ENCODE results near the gene RBBP8. TPM values are rescaled to one million over a fixed set of nuclear protein-coding genes. Genes with fewer than 3 reads are reported as not detected.

The RBBP8 gene
- total RNA-seq, 1 experiment from 2014 or later = 48.4 TPM

DNA sequence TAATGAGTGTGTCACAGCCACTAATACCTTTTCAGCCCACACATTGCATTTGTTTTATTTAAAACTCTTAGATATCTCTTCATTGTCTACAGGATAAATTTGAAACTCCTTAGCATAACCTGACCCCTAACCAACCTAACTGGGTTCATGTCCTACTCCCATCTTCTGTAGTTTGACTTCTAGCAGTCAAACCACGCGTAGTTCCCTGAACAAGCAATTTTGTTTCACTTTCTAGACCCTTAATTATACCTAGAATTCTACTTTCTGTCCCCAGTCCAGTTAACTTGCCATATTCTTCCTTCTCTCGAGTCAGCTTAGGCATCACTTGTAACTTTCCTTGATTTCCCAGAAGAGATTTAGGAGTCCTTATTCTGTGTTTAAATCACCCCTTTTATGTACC lies 55.1 kb downstream of the RBBP8 start:
- no peak for DNase-seq (ENCODE audit: extremely low read depth, low read depth)

DNA sequence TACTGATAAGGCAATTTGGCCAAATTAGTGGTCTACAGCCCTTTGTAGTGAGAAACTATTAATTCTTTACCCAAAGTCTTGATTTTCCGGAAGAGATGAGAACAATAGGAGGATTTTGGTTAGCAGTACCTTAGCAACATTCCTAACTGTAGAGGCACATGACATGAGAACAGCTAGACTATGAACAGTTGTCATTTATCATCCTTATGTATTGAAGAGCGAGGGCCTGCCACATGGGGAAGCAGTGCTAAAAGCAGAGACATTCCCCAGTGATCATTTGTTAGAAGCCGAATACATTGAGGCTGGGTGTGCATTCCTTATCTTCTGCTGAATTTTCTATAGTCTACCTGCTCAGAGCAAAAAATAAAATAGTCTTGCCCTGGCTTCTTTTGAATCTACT lies 65.2 kb downstream of the RBBP8 start:
- DNase-seq (ENCODE audit: extremely low read depth, low read depth) = no peak

DNA sequence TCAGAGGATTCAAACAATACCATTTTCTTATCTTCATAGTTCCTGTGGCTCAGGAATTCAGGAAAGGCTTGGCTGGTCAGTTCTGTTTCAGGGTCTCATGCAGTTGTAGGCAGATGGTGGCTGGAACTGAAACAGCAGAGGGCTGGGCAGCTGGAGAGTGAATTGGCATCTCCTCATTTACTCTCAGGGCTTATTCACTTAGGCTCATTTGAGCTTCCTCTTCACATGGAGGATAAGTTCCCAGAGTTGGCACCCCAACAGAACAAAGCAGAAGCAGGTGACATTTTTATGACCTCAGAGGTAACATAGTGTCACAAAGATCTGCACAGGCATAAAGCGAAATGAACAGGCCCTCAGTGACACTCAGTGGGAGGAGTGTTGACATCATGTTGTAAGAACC lies 66.1 kb downstream of the RBBP8 start:
- DNase-seq (ENCODE audit: extremely low read depth, low read depth) = no peak

DNA sequence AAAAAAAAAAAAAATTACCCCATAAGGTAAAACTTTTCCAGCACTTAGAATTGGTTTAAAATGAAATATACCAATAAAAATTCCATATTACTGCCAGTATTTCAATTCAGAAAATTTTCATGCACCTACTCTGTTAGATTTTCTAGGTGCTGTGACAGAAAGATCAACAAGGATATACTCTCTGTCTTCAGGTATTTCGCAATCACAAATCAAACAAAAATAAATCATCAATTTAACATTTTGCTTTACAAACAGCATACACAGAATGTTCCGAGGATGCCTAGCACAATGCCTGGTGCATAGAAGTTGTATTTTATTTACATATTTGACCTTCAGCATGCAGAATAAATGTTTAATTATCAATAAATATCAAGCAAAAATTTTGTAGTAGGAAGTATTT lies 66.5 kb downstream of the RBBP8 start:
- DNase-seq (ENCODE audit: extremely low read depth, low read depth) = no peak

DNA sequence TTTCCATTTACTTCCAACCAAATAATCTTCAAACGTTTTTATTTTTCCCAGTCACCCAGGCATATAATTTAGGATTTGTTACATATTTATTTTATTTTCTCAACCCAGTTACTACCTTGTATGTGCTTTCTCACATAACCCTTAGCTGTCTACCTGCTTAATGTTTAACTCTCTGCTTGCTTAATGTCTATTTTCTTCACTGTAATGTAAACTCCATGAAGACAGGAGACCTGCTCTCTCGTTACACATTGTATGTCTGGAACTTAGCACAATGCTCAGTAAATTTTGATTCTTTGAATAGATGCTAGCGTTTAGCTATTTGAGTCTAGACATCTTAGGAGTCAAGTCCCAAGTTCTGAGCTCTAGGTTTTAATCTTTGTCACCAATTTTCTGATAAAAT lies 70.2 kb downstream of the RBBP8 start:
- no peak for DNase-seq (ENCODE audit: extremely low read depth, low read depth)

DNA sequence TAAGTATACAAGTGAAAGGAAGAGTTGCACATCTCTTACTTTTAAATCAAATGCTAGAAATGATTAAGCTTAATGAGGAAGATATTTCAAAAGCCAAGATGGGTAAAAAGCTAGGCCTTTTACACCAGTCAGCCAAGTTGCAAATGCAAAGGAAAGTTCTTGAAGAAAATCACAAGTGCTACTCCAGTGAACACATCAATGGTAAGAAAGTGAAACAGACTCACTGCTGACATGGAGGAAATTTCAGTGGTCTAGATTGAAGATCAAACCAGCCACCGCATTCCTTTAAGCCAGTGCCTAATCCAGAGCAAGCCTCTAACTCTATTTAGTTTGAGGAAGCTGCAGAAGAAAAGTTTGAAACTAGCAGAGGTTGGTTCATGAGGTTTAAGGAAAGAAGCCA lies 79.1 kb downstream of the RBBP8 start:
- no peak for DNase-seq (ENCODE audit: extremely low read depth, low read depth)

DNA sequence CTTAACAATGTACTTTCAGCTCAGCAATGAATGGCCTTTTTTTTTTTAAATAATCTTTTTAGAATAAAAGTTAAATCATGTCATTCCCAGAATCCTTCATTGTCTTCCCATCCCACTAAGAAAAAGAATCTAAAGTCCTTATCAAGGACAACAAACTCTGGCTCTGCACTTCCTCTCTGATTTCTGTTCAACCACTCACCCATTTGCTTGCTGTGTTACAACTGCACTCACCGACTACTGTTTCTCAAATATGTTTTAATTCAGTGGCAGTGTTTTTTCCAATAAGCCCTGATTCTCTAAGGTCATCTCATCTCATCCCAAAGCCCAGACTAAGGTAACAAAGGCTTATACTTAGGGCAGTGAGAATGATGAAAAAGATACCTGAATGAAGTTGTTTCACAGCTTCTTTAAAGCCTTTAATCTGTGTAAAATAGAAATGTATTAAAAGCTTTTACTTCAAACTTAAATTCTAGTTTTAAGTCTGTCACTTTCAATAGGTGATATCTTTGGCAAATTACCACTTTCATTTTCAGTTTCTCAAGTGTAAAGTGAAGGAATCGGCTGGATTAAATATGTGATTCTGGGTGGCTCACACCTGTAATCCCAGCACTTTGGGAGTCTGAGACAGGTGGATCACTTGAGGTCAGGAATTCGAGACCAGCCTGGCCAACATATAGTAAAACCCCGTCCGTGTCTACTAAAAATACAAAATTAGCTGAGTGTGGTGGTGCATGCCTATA lies 87.6 kb downstream of the RBBP8 start:
- no peak for DNase-seq (ENCODE audit: extremely low read depth, low read depth)

DNA sequence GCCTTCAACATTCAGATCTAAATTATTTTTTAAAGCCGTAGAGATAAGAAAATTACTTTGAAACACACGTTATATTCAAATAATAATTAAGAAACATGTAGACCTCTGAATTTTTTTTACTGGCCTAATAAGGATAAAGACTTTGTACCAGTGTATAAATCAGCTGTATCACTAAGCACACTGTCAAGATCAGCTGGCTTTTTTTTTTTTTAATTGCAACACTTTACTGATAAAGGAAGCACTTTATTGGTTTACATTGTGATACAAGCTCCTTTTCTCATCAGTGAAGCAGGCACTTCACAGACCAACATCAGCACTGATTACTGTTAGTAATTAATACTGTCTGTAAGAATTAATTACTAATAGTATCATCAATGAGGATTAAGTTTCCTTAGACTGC lies 88.5 kb downstream of the RBBP8 start:
- DNase-seq (ENCODE audit: extremely low read depth, low read depth) = no peak

DNA sequence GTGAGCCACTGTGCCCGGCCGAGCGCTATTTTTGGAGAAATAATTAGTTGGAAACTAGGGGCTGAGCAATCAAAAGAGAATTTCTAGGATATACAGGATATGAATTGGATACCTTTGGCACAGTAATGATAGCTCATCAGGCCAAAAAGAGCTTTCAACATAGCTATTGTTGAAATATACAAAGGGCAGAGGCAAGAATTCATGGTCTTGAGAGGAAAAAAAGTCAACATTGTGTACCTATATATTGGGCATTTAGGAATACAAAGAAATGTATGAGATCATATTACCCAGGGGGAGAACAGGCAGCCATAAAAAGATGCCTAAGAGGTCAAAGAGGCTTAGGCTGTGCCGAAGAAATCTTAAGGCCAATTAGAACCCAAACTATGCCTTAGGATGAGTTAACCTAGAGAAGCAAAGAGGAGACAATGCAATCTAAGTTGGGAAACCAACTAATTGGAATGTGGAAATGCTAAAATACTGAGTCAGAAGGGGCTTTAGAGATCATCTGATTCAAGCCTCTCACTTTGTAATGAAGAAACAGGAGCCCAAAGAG lies 99.0 kb downstream of the RBBP8 start:
- DNase-seq (ENCODE audit: extremely low read depth, low read depth) = no peak

DNA sequence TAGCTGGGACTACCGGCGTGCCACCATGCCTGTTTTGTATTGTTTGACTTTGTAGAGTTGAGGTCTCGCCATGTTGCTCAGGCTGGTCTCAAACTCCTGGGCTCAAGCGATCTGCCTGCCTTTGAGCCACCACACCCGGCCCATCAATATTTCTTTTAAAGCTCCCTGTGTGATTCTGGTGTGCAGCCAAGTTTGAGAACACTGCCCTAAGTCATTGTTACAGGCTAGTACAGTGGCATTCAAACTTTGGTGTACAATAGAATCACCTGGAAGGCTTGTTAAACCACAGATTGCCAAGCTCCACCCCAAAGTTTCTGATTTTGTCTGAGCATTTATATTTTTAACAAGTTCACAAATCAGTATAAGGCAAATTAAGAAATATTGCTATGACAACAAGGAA lies 99.9 kb downstream of the RBBP8 start:
- DNase-seq (ENCODE audit: extremely low read depth, low read depth) = no peak

DNA sequence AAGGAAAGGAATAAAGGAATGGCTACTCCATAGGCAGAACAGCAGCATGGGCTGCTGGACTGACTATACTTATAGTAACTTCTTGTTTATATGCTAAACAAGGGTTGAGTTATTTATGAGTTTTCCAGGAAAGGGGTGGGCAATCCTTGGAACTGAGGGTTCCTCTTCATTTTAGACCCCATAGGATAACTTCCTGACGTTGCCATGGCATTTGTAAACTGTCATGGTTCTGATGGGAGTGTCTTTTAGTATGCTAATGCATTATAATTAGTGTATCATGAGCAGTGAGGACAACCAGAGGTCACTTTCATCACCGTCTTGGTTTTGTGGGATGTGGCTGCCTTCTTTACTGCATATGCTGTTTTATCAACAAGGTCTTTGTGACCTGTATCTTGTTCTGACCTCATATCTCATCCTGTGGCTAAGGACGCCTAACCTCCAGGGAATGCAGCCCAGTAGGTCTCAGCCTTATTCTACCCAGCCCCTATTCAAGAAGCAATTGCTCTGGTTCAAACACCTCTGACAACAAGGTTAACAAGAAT lies 103.6 kb downstream of the RBBP8 start:
- DNase-seq (ENCODE audit: extremely low read depth, low read depth) = no peak

DNA sequence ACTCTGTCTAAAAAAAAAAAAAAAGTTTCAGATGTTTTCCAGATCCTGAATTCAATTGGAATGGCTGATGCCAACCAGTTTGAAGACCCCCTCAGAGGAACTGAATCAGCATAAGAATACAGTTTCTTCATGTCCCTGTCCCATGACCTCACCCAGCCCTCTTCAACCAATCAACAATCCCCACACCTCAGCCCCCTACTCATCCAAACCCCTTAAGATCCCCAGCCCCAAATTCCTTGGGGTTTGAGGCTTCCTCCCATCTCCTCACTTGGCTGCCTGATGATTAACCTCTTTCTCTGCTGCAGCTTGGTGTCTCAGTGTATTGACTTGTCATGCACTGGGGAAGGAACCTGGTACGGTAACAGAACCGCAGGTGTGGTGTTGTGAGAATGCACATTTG lies 104.5 kb downstream of the RBBP8 start:
- DNase-seq (ENCODE audit: extremely low read depth, low read depth) = no peak

DNA sequence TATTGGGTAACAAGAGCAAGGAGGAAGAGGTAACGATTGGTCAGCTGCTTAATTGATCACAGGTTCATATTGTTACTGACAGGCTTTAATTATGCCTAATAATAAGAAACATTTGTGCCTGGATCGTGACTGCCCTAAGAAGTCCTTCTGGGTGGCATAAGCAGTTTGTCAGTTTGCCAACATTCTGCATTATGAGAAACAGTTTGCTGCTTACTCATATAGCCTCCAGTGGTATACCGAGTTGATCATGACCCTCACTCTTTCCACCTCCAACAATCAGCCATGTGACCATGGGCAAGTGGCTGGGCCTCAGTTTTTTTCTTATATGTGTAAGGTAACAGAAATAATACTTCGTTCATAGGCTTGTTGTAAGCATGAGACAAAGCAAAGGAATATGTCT lies 105.6 kb downstream of the RBBP8 start:
- no peak for DNase-seq (ENCODE audit: extremely low read depth, low read depth)

DNA sequence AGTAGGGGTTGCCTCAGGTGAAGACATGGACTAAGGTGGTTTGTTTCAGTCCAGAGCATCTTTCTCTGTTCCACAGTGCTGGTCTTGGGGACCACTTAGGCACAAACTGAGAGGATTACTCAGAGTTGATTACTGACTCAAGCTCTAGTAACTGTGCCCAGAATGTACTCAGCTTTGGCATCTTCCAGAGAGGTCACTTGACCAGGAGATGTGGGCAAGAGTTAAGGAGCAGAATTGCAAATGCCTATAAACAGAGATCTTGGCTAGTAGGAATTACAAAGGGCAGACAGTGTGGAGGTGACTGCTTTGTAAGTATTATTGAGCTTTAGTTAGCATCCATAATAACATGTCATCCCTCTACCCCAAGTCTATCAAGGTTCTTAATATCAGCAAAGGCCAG lies 109.0 kb downstream of the RBBP8 start:
- DNase-seq (ENCODE audit: extremely low read depth, low read depth) = no peak

DNA sequence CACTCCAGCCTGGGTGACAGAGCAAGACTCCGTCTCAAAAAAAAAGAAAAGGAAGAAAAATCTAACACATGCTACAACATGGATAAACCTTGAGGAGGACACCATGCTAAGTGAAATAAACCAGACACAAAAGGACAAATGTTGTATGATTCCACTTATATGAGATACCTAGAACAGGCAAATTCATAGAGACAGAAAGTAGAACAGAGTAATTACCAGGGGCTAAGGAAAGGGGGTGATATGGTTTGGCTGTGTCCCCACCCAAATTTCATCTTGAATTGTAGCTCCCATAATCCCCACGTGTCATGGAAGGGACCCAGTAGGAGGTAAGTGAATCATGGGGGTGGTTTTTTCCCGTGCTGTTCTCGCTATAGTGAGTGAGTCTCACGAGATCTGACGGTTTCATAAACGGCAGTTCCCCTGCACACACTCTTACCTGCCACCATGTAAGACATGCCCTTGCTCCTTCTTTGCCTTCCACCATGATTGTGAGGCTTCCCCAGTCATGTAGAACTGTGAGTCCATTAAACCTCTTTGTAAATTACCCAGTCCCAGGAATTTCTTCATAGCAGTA lies 110.8 kb downstream of the RBBP8 start:
- no peak for DNase-seq (ENCODE audit: extremely low read depth, low read depth)

DNA sequence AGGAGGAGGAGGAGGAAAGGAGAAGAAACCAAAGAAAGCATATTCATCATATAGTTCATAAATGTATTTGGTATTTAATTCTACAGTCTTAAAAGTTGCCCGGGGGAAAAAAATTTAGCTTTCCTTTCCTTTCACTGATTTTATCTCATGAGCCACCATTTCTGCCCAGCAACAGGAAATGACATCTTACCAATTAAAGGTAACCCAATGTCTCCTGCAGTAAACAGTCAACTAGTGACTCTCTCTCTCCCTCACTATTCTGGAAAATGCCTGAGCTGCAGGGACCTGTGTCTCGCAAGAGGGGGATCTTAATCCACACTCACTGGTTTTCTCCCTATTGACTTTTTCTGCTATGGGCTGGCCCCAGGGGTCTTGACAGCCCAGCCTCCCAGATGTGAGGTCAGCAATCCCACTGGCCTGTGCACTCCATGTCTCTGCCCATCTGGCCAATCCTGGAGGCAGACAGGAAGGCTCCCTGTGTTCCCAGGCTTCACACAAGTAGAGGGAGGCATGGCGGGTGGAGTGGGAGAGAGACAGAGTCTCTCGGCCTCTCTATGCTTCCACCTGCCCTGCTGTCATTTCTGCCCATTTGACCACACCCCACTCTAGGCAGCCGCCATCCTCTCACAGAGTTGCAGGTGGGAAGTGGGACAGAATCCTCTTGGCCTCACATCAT lies 116.7 kb downstream of the RBBP8 start:
- DNase-seq (ENCODE audit: extremely low read depth, low read depth) = no peak

DNA sequence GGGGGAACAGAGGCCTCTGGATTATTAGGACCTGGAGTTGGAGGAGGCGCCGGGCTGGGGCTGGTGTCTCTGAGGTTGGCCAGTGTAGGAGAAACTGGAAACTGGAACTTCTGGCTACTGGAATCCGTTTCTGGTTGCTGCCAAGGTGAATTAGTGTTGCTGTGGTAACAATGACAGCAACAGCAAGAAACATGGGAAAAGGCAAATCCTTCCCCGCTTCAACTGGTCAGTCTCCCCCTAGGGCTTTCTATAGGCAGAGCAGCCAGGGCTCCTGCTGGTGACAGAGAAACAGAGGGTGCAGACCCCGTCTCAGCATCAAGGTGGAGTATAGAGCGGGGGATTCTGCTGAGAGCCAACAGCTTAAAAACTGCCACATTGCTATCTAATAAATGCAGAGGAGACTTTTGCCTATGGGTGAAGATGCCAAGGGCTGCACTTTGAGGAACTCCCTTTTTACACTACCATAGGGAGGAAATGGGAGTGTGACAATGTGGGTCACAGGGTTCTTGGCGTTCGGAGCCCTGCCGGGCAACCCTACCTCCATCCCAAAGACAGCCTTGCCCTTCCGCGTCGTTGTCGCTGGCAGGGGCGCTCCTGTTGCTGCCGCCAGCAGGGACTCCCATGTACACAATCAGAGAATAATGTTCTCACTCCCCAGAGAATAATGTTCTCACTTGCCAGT lies 120.8 kb downstream of the RBBP8 start:
- no peak for DNase-seq (ENCODE audit: extremely low read depth, low read depth)

DNA sequence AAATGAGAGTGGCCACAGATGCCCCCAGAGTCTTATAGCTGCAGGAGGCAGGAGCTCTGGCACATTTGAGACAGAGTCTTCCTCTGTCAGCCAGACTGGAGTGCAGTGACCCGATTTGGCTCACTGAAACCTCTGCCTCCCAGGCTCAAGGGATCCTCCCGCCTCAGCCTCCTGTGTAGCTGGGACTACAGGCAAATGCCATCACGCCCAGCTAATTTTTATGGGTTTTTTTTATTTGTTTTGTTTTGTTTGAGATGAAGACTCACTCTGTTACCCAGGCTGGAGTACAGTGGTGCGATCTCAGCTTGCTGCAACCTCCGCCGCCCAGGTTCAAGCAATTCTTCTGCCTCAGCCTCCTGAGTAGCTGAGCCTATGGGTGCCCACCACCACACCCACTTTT lies 121.4 kb downstream of the RBBP8 start:
- no peak for DNase-seq (ENCODE audit: extremely low read depth, low read depth)

DNA sequence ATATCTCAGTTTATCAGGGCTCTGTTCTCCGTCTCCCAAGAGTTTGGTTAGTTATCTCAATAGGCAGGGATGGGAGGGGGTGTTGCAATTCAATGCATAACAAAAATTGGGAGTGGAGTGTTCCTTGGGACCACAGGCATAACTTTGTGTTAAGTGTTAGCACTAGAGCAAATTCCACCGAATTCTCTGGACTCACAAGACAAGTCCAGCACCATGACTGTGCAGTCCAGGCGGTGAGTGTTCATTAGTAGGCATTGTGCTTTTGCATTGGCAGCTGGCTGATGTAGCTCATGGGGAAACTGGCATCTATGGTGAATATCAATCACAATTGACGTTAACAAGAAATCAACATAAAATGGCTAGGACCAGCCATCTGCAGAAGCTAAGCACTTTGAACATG lies 123.2 kb downstream of the RBBP8 start:
- DNase-seq (ENCODE audit: extremely low read depth, low read depth) = no peak

DNA sequence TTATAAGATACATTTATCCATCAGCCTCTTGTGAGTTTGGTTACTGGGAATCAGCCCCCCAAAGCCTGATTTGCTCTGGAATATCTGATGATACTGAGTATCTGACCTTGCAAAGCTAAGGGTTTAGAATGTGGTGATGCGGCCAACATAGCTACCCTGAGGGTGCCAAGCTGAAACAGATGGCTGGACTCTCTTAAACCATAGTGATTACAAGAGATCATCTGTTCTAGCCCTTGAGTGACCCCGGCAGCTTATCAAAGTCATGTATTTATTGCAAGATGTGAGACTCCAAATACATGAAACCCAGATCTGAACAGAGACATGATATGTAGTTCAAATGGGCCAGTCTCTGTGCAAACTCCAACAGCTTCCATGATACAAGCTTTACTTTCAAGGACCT lies 124.0 kb downstream of the RBBP8 start:
- DNase-seq (ENCODE audit: extremely low read depth, low read depth) = no peak

DNA sequence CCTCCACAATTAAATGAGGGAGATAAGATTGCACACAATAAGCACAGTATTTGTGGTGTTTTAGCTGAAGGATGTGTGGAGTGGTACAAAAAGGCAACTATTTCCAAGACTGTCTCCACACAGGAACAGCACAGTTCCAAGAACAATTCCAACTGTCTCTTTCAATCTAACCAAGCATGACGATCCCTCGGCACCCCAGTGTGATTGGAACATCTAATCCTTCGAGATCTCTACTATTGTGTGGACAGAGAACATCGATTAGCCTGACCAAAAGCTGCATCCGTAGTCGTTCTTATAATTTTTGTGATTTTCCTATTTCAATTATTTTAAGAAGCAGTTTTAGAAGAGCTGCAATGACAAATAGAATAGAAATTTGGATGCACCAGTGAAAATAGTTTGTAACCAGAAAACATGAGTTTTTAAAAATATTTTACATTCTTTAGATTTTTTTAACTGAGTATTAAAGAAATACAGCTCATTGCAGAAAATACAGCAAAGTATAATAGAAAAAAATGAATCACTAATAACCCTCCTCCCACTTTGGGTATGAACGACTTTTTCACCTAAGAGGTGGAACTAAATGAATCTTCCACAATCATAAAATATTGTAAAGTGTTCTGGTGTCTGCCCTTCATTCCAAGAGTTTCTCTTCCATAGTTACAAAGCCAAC lies 125.8 kb downstream of the RBBP8 start:
- DNase-seq (ENCODE audit: extremely low read depth, low read depth) = no peak

Data from NCI-H460 (cell line).